GM18507 (cell line): ENCODE results near the gene TMEM39B.
"Not testable (repeated sequence)": the region's sequence is repeated elsewhere in the genome, so short reads cannot be mapped to it uniquely, and the experiment has no call there.

Source experiments
- DNase-seq: peaks from one replicate; pipeline ENCODE4 v3.0.0; 2011; ENCODE audit warnings: low read depth; ENCODE audit not compliant: insufficient read length; ENCODE audit errors: extremely low spot score
- FAIRE-seq: peaks from 2 replicates; lab custom pipeline; 2011; peaks lifted over from hg19 to GRCh38; lab: Jason Lieb, UNC

The TMEM39B gene

DNA sequence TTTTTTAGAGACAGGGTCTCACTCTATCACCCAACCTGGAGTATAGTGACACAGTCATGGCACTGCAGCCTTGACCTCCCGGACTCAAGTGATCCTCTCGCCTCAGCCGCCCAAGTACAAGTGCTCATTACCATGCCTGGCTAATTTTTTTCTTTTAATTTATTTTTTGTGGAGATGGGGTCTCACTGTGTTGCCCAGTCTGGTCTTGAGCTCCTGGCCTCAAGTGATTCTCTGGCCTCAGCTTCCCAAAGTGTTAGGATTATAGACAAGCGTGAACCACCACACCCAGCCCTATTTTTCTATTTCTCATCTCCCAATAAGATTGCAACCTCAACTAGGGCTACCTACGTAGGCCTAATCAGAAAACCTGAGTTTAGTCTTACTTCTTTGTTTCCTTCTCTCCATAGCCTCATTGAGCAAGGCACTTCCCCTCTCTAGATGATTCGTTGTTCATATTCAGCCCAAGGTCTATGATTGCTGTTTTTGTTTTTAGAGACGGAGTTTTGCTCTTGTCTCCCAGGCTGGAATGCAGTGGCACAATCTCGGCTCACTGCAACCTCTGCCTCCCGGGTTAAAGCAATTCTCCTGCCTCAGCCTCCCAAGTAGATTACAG, 34.0 kb downstream of the TMEM39B start:
- DNase-seq (no peak), FAIRE-seq (no peak)

DNA sequence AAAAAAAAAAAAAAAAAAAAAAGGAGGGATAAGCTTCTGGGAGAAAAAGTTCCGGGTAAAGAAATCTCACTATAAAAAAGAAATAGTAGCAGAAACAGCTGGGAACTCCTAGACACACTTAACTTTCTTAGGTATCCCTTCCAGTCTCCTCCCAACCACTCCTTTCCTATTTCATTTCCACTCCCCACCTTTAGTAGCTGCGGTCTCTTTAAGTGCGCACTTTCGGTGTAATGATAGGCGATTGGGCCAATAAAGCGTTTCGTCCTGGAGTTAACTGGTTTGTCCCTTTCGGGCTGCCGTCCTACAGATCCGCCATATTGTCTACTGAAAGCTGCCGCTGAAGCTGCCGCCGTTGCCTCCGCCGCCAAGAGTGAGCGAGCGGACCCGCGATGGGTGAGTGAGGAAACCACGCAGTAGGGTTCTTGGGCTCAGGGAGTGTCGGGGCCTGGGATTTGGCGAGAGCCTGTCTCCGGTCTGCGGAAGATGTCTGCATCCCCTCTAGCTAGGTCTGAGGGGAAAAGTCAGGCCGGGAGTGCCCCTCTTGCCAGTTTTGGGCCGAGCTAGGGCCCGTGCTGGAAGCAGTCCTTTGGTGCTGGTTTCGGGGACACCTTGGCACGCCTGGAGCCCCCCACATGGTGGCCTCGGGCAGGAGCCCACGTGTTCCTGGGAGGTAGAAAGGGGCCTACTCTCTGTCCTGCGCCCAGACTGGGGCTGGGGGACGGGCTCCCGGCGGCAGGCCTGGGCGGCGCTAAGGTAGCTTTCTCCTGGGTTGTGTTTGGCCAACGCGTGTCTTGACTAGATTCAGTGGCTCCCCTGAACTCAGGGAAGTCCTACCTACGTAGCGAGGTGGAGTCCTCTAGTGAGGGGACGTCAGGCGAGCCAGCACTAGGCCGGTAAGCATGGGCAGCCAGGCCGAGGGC, 35.3 kb downstream of the TMEM39B start, which contains the start of gene KPNA6:
KPNA6 (plus strand) TSS at position 315 of the 920 bp plus-strand sequence; CDS start at position 390, 75 bp downstream.
- peak; percentile 68 for DNase-seq
- peak; percentile 94 for FAIRE-seq

DNA sequence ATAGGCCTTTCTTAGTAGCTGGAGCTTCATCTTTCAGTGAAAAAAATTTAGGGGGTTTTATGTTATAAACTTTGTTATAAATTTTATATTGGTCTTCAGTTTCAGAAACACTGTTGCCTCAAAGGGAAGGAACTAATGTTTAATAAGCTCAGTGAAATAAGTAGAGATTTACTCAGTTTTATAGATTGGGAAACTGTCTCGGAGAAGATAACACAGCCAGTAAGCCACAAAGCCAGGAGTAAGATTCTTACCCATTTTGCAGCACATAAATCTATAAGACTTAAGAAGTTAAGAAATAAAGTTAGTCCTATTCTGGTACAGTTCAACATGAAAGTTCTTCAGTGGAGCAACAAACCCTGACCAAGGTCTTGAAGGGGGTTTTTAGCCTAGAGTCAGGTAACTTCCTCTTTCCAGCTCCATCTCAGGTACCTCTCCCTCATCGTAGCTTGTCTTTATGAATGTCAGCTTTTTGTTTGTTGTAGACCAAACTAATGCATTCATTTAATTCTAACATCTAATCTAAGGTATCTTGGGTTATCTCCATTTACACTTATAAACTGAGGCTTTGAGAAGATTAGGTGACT, 38.4 kb downstream of the TMEM39B start:
- no peak for FAIRE-seq

DNA sequence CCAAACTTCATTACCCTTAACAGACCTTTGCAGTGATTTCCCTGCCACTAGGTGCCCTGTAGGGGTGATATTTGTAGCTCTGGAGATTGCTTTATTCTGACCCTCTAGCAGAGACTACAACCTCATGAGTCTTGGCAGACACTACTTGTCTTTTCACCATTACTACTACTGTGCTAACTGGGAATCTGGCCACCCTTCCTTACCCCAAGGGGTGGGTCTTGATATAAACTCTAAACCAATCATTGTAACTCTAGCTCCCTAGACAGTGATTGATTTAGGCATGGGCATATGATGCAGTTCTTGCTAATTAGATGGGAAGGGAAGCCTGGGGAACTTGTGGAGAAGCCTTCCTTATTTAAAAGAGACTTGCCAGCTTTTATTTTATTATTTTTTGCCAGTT, 39.0 kb downstream of the TMEM39B start:
- FAIRE-seq (no peak), DNase-seq (no peak)

More for the DNA sequence above, 38.4 kb downstream of the TMEM39B start:
- DNase-seq = no peak

DNA sequence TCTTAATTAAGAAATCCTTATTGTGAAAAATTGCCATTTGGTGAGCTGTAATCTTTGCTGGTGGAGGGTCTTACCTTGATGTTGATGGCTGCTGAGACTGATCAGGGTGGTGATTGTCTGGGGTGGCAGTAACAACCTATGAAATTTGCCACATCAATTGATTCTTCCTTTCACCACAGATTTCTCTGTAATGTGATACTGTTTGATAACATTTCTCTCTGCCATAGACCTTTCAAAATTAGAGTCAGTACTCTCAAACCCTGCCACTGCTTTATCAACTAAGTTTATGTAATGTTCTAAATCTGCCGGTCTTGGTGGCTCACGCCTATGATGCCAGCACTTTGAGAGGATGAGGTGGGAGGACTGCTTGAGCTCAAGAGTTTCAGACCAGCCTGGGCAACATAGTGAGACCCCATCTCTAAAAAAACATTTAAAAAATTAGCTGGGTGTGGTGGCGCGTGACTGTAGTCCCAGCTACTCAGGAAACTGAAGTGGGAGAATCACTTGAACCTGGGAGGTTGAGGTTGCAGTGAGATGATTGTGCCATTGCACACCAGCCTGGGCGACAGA, 40.2 kb downstream of the TMEM39B start:
- DNase-seq (no peak), FAIRE-seq (no peak)

DNA sequence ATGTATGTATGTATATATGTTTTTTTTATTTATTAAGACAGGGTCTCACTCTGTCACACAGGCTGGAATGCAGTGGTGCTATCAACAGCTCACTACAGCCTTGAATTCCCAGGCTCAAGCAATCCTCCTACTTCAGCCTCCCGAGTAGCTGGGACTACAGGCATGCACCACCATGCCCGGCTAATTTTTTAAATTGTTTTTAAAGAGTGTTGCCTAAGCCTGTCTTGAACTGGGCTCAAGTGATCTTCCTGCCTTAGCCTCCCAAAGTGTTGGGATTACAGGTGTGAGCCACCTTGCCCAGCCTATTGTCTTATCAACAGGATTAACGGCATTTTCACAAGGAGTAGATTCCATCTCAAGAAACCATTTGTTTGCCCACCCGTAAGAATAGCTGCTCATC, 40.7 kb downstream of the TMEM39B start:
- not testable (repeated sequence) for FAIRE-seq, DNase-seq

DNA sequence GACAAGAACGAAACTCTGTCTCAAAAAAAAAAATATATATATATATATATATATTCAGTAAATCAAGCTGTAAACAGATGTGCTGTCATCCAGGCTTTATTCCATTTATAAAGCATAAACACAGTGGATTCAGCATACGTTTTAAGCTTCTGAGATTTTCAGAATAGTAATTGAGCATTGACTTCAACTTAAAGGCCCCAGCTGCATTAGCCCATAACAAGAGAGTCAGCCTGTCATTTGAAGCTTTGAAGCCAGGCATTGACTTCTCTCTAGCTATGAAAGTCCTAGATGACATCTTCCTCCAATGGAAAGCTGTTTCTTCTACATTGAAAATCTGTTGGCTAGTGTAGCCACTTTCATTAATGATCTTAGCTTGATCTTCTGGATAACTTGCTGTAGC, 41.7 kb downstream of the TMEM39B start:
- no peak for FAIRE-seq
- no peak for DNase-seq

DNA sequence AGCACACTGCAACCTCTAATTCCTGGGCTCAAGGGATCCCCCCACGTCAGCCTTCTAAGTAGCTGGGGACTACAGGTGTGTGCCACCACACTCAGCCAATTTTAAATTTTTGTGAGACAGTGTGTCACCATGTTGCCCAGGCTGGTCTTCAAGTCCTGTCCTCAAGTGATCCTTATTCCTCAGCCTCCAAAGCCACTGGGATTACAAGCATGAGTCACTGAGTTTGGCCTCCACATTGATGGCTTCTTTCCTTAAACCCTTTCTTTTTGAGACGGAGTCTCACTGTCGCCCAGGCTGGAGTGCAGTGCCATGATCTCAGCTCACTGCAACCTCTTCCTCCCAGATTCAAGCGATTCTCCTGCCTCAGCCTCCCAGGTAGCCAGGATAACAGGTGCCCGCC, 42.8 kb downstream of the TMEM39B start:
- FAIRE-seq (no peak), DNase-seq (no peak)

DNA sequence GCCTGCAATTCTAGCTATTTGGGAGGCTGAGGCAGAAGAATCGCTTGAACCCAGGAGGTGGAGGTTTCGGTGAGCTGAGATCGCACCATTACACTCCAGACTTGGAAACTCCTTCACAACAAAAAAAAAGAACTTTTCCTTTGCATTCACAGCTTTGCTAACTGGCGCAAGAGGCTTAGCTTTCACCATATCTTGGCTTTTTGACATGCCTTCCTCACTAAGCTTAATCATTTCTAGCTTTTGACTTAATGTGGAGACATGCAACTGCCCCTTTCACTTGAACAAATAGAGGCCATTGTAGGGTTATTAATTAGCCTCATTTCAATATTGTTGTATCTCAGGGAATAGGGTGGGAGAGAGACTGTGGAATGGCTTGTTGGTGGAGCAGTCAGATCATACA, 43.8 kb downstream of the TMEM39B start:
- FAIRE-seq (no peak), DNase-seq (no peak)

DNA sequence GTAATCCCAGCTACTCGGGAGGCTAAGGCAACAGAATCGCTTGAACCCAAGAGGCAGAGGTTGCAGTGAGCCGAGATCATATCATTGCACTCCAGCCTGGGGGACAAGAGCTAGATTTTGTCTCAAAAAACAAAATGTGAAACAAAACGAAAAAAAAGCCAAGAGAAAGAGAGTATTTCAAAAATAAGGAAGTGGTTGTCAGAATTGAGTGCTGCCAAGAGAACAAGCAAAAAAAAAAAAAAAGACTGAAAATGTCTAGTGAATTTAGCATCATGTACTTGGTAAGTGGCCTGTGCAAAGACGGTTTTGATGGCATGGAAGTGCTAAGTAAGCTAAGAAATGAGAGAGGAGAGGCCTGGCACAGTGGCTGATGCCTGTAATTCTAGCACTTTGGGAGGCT, 49.4 kb downstream of the TMEM39B start:
- FAIRE-seq = peak; percentile 46

DNA sequence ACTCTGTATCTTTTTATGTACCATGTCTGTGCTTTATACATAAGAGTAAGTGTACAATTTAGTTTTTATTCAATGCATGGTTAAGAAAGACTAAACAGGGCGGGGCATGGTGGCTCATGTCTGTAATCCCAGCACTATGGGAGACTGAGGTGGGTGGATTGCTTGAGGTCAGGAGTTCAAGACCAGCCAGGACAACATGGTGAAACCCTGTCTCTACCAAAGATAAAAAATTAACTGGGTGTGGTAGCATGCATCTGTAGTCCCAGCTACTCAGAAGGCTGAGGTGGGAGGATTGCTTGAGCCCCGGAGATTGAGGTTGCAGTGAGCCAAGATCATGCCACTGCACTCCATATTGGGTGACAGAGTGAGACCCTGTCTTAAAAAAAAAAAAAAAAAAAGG, 50.6 kb downstream of the TMEM39B start:
- FAIRE-seq, DNase-seq: not testable (repeated sequence)

More for the DNA sequence above, 49.4 kb downstream of the TMEM39B start:
- no peak for DNase-seq

DNA sequence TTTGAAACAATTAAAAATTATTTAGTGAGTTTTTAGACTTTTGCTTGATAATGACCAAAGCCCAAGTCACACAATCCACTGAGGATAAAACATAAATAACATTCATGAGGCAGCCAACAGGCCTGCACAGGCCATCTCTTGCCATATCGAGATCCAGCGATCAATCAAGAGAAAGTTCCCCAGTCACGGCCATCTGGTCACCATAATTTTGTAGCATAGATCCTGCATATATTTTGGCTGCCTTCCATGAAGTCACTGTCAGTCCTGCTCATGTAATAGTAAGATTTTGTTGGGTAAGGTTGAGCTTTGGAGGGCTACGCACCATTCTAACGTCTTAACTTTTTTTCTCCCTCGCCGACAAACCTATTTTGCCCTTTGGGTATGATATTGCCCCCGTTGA, 52.6 kb downstream of the TMEM39B start:
- no peak for FAIRE-seq
- DNase-seq = no peak

DNA sequence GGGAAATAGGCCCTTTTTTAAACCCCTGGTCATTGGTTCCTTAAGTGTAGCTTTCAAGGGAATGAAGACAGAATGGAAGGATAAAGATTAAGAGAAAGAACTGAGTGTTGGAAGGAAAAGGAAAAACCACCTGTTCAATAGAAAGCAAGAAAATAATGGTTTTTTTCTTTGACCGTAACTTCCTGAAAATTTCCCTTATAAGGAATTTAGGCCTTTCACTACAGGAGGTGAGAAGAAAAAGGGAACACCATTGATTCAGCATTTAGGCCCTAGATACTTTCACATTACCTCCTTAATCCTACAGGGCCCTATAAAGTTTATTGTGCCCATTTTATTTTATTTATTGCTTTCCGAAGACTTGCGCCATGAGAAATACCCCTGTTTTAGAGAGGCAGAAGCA, 54.0 kb downstream of the TMEM39B start:
- DNase-seq (no peak), FAIRE-seq (no peak)

DNA sequence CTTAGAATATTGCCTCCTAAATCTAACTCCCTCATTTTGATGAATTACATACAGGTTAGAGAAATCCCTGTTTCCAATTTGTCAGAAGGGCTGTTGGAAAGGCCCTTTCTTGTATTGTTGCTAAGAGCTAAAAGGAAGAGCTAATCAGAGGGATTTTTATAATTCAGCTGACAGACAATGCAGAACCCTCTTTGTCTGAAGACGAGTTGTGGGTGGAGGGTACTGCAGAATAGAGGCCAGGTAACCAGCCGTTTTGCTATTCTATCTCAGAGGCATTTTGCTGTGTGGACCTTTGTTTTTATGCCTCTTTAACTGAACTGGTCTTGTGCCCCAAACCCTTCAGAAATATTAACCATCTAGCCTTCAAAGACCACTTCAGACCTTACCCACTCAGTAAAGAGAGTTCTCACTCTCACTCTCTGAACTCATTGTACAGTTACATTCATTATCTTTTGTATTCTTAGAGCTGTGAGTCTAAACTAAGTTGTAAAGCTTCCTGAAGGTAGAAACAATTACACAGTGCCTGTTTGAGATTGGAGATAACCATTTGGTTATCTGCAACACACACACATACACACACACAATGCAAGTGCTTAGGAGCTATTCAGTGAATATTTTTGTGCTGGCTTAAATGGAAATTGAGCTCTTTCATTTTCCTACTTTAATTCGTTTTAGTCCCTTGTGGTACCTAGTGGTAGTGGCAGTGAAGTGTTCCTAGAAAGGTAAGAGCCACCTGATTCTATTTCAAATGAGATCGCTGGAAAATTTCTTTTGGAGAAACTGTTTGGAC, 54.9 kb downstream of the TMEM39B start:
- no peak for FAIRE-seq
- DNase-seq = no peak

DNA sequence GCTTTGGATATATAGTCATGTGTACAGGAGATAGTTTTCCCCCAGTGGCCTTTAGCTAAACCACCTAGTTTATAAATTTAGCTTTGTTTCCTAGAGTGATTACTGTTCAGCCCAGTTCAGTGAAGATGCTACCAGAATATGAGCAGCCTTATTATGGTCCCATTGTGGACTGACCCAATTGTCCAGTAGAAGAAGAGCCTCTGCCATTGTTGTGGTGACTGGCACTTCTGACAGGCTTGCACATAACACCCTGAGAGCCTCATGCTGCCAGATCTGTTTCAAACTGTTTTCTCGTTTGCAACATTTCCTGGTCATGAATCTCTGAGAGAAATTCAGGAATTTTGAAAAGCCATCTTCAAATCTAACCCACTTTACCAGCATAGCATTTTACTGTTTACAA, 55.7 kb downstream of the TMEM39B start:
- DNase-seq (no peak), FAIRE-seq (no peak)

DNA sequence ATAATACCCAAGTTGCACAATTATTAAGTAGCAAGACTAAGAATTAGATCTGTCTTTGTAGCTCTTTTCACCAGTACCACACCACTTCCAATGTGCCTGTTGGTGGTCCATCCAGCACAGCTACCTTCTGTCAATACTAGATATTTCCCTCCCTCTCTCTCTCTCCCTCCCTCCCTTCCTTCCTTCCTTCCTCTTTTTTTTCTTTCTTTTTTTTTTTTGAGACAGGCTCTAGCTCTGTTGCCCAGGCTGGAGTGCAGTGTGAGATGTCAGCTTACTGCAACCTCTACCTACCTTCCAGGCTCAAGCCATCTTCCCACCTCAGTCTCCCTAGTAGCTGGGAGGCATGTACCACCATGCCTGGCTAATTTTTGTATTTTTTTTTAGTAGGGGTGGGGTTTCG, 56.2 kb downstream of the TMEM39B start:
- no peak for FAIRE-seq

DNA sequence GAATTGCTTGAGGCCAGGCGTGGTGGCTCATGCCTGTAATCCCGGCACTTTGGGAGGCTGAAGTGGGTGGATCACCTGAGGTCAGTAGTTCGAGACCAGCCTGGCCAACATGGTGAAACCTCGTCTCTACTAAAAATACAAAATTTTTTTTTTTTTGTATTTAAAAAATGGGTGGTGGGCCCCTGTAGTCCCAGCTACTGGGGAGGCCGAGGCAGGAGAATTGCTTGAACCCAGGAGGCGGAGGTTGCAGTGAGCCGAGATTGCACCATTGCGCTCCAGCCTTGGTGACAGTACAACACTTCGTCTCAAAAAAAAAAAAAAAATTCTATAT, 61.2 kb downstream of the TMEM39B start:
- not testable (repeated sequence) for DNase-seq, FAIRE-seq

More for the DNA sequence above, 56.2 kb downstream of the TMEM39B start:
- no peak for DNase-seq

DNA sequence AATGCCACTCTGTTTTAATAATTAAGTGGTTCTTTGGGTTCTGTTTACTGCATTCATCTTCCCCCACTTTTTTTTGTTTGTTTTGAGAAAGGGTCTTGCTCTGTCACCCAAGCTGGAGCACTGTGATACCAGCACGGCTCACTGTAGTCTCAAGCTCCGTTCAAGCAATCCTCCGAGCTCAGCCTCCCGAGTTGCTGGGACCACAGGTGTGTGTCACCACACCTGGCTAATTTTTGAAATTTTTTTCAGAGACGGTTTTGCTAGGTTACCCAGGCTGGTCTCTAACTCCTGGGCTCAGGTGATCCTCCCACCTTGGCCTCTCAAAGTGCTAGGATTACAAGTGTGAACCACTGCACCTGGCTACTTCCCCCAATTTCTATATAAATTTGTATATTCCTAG, 64.4 kb downstream of the TMEM39B start:
- DNase-seq (no peak), FAIRE-seq (no peak)

DNA sequence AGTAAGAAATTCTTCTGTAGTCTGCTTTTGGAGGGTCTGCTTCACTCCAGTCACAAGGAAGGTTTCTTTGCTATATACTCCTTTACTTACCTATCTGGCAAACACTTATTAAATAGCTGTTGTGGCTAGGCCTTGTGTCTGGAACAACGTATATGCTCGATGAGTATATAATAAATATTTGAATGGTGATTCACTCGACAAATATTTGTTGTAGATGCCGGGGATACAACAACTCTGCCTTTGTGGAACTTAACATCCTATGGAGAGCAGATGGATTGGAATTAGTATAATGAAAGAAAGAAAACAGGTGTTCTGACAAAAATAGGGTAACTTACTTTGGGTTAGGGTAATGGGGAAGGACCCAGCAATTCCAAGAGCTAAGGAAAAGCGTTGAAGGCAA, 66.2 kb downstream of the TMEM39B start:
- FAIRE-seq (no peak), DNase-seq (no peak)
